GM12873 (cell line): ENCODE measurements around the gene TDRD7.
A peak's percentile ranks its signal among the peaks of the same experiment; 100 is the strongest.

Source experiments
- TF ChIP-seq, protein P1 (sequence below): IDR thresholded peaks from 2 replicates; pipeline ENCODE4 v1.5.1; 2012; ENCODE audit warnings: low read depth, mild to moderate bottlenecking, moderate library complexity, low read length, control low read depth; ENCODE audit not compliant: insufficient read depth; ENCODE audit errors: missing control alignments

TDRD7 gene

DNA sequence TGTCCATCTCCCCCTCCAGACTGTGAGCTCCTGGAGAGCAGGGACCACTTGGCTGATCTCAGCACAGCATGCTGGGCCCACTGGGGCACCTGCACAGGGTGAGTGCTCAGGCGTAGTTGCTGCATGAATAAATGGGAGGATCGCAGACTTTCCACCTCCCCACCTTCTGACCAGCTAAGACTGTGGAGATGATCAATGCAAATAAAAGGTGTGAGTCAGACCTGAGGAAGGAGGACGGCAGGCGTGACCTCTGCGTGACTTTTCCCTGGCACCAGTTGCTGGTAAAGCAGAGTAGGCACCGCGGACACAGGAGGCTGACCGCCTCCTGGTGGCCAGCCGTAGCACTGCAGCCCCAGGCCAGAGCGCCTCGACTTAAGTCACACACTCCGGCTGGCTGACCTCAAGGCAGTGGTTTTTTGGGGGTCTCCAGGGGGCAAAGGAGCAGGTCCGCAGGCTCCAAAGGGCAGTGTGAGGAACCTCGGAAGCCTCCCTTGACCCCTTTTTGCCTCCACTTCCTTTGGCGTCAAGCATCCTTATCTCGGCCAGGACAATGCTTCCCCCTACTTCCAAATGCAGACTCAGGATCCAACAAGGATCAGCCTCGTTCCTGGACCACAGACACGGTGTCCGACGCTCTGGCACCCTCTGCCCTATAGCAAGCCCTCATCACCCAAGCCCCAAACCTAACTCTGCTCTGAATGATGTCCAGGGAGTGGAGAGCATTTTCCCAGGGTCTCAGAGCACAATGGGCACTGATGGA is 12.7 kb upstream of the TDRD7 start:
- TF ChIP-seq, protein P1, sequence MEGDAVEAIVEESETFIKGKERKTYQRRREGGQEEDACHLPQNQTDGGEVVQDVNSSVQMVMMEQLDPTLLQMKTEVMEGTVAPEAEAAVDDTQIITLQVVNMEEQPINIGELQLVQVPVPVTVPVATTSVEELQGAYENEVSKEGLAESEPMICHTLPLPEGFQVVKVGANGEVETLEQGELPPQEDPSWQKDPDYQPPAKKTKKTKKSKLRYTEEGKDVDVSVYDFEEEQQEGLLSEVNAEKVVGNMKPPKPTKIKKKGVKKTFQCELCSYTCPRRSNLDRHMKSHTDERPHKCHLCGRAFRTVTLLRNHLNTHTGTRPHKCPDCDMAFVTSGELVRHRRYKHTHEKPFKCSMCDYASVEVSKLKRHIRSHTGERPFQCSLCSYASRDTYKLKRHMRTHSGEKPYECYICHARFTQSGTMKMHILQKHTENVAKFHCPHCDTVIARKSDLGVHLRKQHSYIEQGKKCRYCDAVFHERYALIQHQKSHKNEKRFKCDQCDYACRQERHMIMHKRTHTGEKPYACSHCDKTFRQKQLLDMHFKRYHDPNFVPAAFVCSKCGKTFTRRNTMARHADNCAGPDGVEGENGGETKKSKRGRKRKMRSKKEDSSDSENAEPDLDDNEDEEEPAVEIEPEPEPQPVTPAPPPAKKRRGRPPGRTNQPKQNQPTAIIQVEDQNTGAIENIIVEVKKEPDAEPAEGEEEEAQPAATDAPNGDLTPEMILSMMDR = peak; percentile 100

DNA sequence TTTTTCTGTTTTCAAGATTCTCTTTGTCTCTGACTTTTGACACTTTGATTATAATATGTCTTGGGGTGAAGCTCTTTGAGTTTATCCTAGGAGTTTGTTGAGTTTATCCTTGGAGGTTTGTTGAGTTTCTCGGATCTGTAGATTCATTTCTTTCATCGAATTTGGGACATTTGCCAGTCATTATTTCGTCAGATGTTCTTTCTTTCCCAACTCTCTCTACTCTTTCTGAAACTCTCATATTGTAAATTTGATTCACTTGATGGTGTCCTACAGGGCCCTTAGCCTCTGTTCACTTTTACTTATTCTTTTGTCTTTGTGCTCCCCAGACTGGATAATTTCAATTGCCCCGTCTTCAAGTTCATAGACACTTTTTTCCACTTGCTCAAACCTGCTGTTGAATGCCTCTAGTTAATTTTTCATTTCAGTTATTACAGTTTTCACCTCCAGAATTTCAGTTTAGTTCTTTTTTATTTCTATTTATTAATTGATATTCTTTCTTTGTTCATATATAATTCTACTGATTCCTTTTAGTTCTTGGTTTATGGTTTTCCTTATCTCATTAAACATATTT is 8.1 kb upstream of the TDRD7 start:
- TF ChIP-seq, protein P1 = no peak

GRCh38 chr9:97405551-97405950 is 6.3 kb upstream of the TDRD7 start:
- TF ChIP-seq, protein P1 = no peak

- TF ChIP-seq, protein P1 = no peak
These were observed 5.2 kb upstream of the TDRD7 start for GRCh38 chr9:97406620-97407177.

DNA sequence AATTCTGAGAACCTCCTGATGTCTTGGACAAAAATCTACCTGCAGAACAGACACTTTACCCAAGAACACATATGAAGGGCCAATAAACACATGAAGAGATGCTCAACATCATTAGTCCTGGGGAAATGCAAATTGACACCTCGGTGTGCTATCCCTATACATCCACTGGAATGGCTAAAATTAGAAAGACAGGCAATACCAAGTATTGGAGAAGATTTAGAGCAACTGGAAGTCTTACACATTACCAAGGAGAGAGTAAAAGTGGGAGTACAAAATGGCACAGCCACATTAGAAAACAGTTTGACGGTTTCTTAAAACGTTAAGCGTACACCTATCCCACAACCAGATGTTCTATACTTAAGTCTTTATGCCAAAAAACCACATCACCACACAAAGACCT is 3.3 kb upstream of the TDRD7 start:
- TF ChIP-seq, protein P1 = no peak

DNA sequence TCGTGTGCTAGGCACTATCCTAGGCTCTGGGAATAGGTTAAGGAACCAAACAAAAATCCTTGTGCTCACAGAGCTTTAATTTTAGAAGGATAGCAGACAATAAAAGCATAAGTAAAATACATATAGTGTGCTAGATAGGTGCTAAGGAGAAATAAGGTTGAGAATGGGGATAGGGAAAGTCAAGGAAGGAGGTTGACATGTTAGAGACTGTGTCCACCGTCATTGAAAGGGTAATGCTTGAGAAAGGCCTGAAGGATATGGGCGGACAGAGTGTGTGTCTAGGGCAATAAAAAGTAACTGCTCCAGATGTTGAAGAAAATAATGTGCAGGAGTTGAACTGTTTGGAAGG is 482 bp upstream of the TDRD7 start:
- TF ChIP-seq, protein P1 = no peak

DNA sequence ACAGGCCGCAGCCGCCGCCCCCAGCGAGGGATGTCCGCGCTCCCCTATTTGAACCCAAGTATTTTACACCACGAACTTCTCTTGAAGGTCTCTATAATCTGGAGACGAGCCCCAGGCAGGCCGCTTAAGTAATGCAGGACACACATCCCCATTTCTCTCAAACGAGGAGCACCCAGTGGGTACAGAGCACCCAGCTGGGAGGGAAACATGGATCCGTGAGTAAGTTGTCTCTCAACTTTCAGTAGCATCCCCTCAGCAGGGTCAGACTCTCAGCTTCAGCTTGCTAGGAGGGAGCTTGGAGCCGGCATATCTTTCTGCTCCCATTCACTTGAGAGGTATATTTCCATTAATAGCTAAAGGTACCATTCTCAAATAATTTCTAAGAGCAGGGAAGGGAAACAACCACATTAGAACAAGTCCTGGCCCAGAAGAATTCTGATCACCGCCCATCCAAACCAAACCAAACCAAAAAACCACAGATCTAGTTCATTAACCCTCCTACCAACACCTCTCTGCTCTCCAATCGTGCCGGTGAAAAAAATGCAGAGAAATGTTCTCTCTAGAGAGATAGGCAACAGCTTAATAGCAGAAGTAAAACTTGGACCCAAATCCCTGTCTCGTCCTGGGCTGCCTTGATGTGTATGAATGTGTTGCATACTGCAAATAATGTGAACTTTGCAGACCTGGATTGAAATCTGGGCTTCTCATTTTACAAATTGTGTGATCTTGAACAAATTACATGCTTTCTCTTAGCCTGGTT is 910 bp downstream of the TDRD7 start:
- TF ChIP-seq, protein P1 = no peak
